NCI-H1436 treated with DMSO at 0.1 percent for 48 hours (cell line): ENCODE measurements around the gene LYRM4.

ENCODE experiments used
- DNase-seq: peaks from one replicate; lab custom pipeline; 2025; lab: John Stamatoyannopoulos, UW

LYRM4 gene

DNA sequence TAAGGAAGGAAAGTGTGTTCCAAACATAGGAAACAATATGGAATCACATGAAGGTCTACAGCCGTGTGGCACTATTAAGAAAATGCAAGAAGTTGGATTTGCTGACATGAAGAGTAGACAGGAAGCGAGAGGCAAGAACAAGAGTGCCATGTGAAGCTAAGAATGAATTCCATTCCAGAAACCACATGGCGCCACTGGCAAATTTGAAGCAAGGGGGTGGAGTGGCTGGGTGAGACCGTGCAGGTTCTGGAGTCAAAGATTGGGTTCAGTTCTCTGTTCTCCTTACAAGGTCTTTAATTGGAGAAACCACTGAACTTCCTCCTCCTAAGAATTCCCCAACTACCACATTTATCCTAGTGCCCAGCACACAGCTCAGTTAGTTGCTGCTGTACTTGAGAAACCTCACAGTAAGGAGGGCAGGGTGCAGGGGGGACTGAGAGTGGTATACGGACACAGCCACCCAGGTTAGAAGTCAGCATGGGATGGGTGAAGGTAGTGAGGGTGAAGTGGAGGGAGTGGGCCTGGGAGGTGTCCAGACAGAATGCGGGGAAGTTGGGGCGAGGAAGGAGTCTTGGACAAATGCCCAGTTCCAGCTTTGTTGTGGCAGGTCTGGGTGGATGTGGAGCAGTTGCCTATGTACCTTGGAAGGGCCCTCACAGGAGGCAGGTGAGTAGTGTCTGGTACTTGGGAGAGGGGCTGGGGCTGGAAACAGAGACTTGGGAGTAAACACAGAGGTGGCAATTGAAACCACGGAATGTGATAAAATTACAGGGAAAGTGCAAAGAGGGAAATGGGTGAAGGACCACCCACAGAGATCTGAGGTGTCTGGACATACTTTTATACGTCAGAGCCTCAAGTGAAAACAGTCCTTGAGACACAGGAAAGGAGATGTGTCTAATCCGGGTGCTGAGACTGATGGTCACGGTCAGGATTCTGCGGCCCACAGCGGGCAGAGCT lies 14.3 kb downstream of the LYRM4 start:
- DNase-seq: no peak

DNA sequence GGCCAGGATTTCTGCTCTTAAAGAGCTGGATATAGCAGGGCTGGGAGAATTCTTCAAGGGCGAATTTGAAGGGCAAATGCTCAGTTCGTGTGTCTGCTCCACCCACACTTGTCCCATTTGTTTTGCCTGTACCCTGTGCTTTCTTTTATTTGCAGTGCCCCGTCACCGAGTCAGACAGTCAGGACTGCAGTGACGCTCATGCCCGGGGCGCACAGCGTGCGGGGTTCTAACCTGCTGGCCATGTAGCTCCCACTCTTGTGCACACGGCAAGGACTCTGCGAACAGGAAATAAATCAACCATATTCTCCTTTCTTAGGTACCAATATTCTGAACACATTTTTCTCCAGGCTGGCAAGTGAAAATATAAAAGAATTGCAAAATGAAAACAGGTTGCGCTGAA lies 17.7 kb downstream of the LYRM4 start:
- DNase-seq: no peak

DNA sequence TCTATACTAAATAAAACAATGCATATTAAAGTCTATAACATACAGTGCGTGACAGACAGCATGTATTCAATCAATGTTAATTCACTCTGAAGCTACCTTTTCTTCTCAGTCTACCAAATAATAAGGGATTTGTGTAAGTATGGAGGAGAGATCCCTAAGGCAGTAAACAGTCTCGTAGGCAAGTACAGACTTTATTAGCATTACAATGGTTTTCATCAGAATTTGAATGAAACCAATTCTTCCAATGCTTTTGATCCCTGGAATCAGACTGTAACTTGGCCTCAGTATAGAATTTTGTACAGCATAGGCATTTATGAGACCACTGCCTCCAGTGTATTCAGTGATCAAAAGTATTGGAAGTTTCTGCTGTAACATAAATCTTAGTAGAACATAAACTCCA lies 19.5 kb downstream of the LYRM4 start:
- DNase-seq: no peak

DNA sequence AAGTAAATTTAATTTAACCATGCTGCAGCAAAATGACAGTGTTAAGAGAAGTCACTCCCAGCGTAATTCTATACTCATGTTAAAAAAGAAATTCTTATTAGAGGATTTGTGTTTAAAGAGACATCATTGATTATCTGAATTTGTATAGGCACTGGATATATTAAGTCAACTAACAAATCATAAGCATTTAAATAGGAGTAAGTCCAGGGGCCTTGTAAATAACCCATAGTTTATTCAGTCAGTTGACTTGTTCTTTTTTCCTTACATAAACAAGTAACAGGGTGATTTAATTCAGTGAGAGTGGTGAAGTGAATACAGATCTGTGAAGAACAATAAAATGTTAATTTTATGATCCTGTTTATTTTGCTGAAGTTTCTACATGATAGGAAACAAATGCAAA lies 22.4 kb downstream of the LYRM4 start:
- DNase-seq: no peak

DNA sequence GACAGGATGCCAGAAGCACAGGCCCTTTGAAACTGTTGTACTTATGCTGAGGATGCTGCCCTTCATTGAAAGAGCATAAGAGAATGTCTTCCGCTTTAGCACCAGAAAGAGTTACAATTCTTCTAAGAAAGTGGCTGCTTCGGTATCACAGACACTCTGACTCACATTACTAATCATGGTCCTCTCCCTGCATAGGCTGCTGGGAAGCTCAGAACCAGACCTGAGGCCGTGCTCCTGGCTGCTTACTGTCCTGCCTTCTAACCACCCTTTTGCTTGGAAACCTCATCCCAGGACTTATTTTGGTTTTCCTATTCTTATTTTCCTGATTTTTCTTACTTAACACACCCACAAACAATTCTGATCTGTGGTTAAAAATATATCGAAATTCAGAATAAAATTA lies 22.9 kb downstream of the LYRM4 start:
- DNase-seq: no peak

DNA sequence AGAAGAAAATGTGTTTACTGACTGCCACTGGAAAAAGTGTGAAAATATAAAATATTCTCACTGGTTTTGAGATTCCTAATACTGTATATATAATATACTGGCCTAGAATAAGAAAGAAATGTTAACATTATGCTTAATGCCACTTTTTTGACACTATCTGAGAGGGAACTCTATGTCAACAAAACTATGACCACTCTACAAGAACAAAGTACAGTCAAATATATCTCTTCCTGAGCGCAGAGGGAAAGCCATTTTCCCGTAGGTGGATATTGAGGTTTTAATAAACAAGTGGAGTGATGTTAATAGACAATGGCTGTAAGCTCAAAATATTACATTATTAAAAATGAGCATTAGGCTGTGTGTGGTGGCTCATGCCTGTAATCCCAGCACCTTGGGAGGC lies 24.9 kb downstream of the LYRM4 start:
- no peak for DNase-seq

DNA sequence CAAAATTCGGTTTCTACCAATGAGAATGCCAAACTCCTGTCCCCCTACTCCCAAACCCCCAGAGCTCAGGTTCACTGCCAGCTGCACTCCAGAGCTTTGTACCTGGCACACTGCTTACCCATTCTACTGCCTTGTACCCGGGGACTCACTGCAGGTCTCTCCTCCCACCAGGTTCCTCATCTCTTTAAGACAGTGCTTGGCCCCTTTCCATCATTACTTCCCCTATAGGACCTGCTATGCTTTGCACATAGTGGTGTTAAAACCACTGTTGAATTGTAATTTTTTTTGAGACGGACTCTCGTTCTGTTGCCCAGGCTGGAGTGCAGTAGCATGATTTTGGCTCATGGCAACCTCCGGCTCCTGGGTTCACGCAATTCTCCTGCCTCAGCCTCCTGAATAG lies 25.9 kb downstream of the LYRM4 start:
- no peak for DNase-seq

DNA sequence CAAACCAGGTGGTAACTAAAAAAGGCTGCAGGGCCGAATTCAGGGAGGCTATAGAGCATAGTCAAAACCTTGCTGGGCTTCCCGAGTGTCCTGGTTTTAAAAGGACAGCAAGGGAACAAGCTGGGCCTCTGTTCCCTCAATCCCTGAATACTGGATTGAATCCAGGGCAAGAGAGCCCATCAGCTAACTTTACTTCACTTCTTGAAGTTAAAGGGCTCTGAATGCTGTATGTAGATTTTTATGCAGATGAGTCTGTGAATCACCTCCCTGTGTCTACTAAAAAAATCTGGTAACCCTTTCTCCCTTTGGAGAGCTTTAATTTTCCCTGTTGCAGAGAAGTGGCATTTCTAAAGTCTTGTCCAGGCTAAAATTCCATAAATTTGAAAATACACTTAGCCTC lies 29.5 kb downstream of the LYRM4 start:
- no peak for DNase-seq

DNA sequence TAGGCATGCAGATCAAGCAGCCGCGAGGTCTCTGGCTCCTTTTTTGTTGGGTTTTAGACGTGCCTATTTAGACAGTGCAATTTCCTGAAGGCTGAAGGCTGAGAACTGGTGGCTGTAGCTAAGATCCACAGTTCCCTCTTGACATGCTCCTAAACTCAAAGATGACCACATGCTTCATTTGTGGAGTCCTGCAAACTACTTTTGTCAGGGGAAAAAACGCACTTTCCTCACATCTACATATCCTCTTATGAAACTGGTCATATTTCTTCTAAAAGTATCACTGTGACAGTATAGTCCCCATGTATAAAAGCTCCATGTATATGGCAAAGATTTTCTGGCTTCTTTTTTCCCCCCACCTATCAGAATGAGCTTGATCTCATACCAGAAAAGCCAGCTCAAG lies 30.7 kb downstream of the LYRM4 start:
- no peak for DNase-seq

DNA sequence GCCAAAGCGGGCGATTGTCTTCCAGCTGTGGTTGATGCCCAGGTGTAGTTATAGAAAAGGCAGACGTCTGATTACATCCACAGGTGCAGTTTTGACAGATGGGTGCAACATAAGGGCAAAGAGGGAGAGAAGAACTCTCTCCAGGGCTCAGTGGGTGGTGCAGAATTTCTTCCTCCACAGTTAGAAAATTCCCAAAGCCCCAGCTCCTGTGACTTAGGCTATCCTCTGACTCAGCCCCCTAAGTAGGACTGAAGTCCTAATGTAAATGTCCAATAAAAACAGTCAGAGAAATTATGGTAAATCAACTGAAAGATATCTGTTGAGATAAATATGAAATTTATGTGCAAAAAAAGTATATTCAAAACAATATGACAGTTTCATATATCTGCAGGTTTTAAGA lies 31.4 kb downstream of the LYRM4 start:
- DNase-seq: no peak

DNA sequence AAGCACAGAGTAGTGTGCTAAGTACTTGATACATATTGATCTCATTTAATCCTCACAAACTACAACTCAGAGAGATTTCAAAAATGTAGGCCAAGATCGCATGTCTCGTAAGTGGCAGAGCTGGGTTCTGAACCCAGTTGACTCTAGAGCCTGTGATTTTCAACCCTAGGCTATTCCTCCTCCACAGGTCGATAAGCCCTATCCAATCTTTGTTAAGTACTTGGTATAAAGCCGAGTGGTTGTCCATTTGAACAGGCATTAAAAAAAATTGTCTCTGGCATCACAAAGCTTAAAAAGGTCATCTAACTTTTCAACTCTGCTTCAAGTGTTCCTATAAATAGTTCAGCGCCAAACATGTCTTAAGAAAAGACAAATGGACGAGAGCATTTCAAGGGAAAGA lies 37.4 kb downstream of the LYRM4 start:
- DNase-seq: no peak

DNA sequence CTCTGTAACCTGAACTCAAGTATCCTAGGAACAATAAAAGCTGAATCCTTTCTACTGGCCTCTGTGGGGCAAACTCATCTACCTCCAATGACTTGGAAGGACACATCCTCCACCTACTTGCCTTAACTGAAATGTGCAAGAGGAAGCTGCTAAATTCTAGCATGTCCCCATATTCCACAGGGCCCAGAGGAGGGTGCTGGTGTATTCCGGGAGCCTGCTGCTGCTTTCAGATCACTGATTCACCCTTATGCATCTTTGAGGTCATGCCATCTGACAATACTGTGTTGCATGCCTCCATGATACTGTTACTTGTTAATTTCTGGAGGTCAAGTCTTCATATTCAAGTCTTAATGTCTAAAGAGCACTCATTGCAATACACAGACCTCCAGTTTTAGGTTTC lies 40.3 kb downstream of the LYRM4 start:
- DNase-seq: no peak

DNA sequence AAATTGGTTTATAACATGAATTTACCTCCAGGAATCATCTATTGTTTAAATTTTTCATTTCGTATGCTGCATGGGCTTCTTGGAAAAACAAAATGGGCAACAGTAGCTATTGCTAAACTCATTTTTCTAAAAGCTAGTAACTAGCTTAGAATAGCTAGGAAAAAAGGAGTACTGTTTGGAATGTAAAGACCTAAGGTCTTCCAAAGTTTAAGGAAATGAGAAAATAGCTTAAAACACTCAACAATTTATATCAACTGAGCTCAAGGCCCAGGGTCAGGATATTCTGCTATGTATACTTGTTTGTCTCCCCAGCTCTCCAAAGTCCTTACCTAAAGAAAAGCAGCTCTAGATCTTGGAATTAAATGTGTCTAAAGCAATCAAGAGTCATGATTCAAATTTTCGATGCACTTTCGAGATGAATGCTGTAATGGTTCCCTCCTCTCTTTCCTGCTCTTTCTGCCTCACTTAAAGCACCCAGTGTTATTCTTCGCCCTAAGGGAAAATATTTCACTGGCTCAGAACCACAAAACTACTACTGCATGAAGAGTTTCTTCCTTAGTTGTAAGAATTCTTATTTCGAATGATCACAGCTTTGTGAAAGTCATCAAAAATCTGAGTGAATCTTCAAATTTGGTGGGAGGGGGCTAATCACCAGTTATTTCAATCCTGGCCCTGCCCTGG lies 41.6 kb downstream of the LYRM4 start:
- no peak for DNase-seq

DNA sequence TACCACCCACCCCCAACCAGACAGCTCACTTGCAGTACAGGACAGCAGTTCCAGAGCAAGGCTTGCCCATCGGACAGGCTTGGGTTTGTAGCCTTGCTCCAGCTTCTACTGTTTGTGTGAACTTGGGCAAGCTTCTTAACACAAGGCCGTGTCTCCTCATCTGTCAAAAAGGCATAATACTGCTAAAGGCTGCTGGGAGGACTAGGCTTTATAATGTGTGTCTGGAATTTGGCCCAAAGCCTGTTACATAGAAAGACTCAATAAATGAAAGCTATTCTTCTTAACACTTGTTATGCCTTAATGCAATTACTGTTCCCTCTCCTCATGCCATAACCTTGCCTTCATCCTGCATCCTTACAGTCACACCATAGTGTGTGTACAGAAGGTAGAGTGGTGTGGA lies 43.4 kb downstream of the LYRM4 start:
- DNase-seq: no peak

DNA sequence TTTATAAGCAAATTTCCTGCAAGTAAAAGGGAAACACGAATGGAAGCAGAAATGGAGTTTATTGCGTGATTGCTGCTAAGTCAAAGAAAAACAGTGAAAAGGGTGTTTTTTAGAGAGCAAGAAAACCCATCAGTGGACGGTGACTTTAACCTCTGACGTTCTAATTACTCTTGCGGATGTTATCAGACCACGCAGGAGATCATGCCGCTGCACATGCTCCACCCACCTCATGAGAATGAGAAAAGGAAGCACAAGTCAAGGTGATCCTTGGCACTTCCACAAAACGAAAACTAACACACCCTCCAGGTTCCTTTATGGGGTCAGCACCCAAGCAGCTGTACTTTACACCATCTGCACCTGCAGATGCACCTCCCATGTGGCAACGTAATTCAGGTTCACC lies 45.0 kb downstream of the LYRM4 start:
- DNase-seq: no peak

DNA sequence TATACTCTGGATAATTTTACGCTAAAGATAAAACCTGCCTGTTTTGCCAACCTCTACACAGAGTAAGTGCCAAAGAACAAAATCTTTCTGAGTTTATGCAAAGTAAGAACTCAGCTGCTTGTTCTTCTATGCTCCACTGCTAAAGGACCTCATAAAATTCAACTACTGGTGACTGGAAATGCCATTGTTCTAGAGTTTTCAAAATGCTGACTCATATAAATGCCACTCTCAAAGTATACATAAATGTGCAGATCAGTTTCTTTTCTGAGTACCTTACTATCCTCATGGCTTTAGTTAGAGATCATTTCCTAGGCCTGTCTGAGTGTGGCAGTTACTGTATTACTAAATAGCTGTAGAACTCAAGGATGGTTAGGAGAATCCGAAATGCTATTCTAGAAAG lies 45.6 kb downstream of the LYRM4 start:
- DNase-seq: no peak

DNA sequence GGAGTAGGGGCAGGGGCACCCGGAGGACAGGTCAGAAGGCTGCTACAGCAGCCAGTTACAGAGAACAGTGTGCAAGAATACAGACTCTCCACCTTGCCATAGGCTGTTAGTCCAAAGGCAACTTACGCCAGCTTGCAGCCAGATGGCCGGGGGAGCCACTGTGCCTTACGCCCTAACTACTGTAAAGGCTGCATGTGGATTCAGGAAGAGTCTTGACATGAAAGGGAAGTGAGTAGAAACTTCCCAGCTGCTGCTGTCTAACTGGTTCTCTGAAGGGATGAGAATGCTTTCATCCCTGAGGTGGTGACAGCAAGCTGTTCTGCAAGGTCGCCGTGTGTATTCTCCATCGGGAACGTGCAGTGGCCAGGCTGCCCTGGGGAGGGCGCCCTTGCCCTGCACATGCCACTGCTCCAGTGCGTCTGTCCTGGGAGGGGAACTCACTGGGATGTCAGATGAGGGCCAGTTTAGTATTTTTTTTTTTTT lies 46.1 kb downstream of the LYRM4 start:
- DNase-seq: no peak

DNA sequence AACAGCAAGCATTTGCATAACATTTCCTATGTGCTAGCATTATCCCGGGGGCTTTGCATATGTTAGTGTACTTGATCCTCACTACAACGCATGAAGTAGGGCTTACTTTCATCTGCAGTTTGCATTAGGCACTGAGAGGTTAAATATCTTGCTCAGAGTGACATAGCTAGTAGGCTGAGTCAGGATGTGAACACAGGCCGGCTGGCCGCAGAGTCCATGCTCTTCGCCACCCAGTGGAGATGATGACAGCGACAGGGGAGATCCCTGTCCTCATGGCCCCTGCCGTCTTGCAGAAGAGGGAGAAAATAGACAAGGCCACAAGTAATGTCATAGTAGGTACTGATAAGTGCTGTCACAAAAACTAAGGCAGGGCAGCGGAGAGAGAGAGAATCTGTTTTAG lies 46.9 kb downstream of the LYRM4 start:
- no peak for DNase-seq

DNA sequence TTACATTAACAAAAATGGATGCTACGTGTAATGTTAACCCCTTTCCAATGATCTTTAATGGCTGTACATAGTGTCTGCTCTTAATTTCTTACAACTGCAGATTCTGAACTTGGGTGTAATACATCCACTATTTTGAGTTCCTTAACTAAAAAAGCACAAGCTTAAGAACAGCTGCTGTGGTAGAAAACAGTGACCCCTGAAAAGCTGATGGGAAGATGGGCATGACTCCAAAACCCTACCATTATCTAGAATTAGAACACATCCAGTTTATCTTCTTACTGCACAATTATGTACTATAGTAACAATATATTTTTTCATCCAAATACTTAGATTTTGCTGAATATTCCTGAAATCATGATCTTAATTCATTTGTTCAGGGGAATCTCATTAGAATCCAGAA lies 49.3 kb downstream of the LYRM4 start:
- no peak for DNase-seq

DNA sequence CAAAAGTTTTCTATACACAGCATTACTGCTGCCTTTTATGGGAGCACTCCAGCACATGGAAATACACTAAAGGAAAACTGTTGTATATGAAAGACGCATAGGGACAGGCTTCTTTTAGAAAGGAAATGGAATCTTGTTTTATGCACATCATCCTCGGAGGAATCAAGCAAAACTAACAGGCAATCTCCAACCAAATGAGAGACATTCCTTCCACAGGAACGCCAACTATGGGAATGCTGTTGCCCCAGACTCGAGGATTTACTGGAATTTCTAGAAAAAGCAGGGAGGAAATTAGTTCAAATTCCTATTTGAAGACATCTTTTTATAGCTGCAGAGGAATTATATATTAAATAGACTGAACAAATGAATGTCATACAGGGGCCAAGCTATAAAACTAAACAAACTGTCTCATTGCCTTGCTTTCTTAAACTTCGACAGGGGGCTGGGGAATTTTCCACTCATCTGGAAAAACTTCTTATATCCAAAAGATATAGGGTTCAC lies 52.2 kb downstream of the LYRM4 start:
- DNase-seq: no peak

DNA sequence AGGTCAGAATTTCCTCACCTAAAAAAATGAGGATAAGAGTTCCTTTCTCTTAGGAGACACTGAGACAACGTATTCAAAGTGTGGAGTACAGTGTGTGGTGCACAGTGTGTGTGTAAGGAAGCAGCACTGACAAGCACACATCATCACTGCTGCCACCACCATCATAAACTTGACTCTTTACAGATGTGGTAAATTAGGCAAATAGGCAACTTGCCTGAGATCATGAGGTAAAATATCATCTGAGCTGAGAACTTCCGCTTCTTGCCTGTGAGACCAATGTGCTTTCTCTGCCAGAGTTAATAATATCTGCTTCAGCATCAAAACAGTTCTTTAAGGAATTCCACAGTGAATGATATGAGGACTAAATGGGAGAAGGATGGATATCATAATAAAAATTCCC lies 52.7 kb downstream of the LYRM4 start:
- no peak for DNase-seq

DNA sequence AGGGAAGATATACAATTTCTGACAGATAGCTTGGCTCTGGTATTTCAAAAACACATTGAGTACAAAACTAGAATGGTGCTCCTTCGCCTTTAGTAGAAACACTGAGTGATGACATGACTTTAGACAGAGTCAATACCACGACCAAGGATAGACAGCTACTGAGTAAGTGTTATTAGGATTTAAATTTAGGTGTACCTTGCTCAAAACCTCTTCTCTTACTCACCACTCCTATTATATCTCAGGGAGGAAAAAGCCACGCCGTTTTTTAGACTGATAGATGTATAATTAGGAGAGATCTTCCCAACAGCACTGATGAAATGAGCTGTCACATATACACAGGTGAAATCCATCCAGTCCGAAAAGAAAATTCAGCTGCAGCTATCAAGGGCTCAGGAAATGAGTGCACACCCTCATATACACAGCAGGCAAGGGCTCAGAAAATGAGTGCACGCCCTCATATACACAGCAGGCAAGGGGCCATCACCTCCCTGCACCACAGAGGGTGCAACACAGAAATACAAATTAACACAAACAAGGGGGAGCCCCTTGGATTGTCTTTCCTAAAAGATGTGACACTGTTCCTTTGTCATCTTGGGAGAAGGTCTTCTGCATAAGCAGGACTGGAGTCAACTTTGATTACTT lies 53.7 kb downstream of the LYRM4 start:
- DNase-seq: no peak
